ENCODE data around the gene CDH16. TPM values are rescaled to one million over a fixed set of nuclear protein-coding genes. Genes with fewer than 3 reads are reported as not detected.

Gene CDH16
- total and polyA plus RNA-seq, 2 donors: 0.05 to 0.78 TPM

GRCh38 chr16:66911112-66911511, 7.6 kb downstream of the CDH16 start:
- DNase-seq (ENCODE audit: low read depth in 6 of 9, low spot score in 9 of 9): no peak
- Histone ChIP-seq H3K27me3 (ENCODE audit: control insufficient read depth in 2 of 2, insufficient read depth in 1 of 2, low read length in 1 of 2) (peaks cover 0 to 26% of the 10 kb centered on the region in 2 donors), H3K36me3 (ENCODE audit: control insufficient read depth in 2 of 2, insufficient read depth in 2 of 2, low read length in 1 of 2) (no peaks in the 10 kb centered on the region), H3K4me1 (ENCODE audit: control insufficient read depth in 2 of 2, insufficient read depth in 2 of 2, low read length in 2 of 2) (no peaks in the 10 kb centered on the region), H3K9me3 (ENCODE audit: control insufficient read depth in 2 of 2, insufficient read depth in 1 of 2, low read length in 1 of 2) (no peaks in the 10 kb centered on the region), H3K27ac (ENCODE audit: low read depth in 1 of 2, low read length in 1 of 2) (no peak overlapping the region), H3K4me3 (ENCODE audit: low read length in 2 of 2) (no peak overlapping the region)
- 95% methylated on average over 5 of the region's 5 CpGs for WGBS

- no peak overlapping the region for H3K4me3 ChIP-seq (ENCODE audit: low read length in 2 of 2)
- H3K9me3 ChIP-seq (ENCODE audit: control insufficient read depth in 2 of 2, insufficient read depth in 1 of 2, low read length in 1 of 2): no peaks in the 10 kb centered on the region
- no peaks in the 10 kb centered on the region for H3K36me3 ChIP-seq (ENCODE audit: control insufficient read depth in 2 of 2, insufficient read depth in 2 of 2, low read length in 1 of 2)
- H3K27me3 ChIP-seq (ENCODE audit: control insufficient read depth in 2 of 2, insufficient read depth in 1 of 2, low read length in 1 of 2): peaks cover 0 to 23% of the 10 kb centered on the region in 2 donors
- DNase-seq (ENCODE audit: low read depth in 6 of 9, low spot score in 9 of 9): no peak
- WGBS: 89% methylated on average over 14 of the region's 14 CpGs
- H3K27ac ChIP-seq (ENCODE audit: low read depth in 1 of 2, low read length in 1 of 2): no peak overlapping the region
- H3K4me1 ChIP-seq (ENCODE audit: control insufficient read depth in 2 of 2, insufficient read depth in 2 of 2, low read length in 2 of 2): peaks cover 0 to 6% of the 10 kb centered on the region in 2 donors
These were observed 8.3 kb downstream of the CDH16 start for GRCh38 chr16:66910175-66910940.

GRCh38 chr16:66908762-66909559, 9.7 kb downstream of the CDH16 start:
- Histone ChIP-seq H3K27ac (ENCODE audit: low read depth in 1 of 2, low read length in 1 of 2) (no peak overlapping the region), H3K36me3 (ENCODE audit: control insufficient read depth in 2 of 2, insufficient read depth in 2 of 2, low read length in 1 of 2) (no peaks in the 10 kb centered on the region), H3K27me3 (ENCODE audit: control insufficient read depth in 2 of 2, insufficient read depth in 1 of 2, low read length in 1 of 2) (peaks cover 0 to 16% of the 10 kb centered on the region in 2 donors), H3K4me1 (ENCODE audit: control insufficient read depth in 2 of 2, insufficient read depth in 2 of 2, low read length in 2 of 2) (peaks cover 0 to 6% of the 10 kb centered on the region in 2 donors), H3K4me3 (ENCODE audit: low read length in 2 of 2) (no peak overlapping the region), H3K9me3 (ENCODE audit: control insufficient read depth in 2 of 2, insufficient read depth in 1 of 2, low read length in 1 of 2) (no peaks in the 10 kb centered on the region)
- DNase-seq (ENCODE audit: low read depth in 6 of 9, low spot score in 9 of 9): no peak
- WGBS: 94% methylated on average over 14 of the region's 14 CpGs

GRCh38 chr16:66908116-66908515, 10.6 kb downstream of the CDH16 start:
- Histone ChIP-seq H3K27me3 (ENCODE audit: control insufficient read depth in 2 of 2, insufficient read depth in 1 of 2, low read length in 1 of 2) (peaks cover 0 to 15% of the 10 kb centered on the region in 2 donors), H3K4me3 (ENCODE audit: low read length in 2 of 2) (no peak overlapping the region), H3K36me3 (ENCODE audit: control insufficient read depth in 2 of 2, insufficient read depth in 2 of 2, low read length in 1 of 2) (no peaks in the 10 kb centered on the region), H3K27ac (ENCODE audit: low read depth in 1 of 2, low read length in 1 of 2) (no peak overlapping the region), H3K9me3 (ENCODE audit: control insufficient read depth in 2 of 2, insufficient read depth in 1 of 2, low read length in 1 of 2) (no peaks in the 10 kb centered on the region), H3K4me1 (ENCODE audit: control insufficient read depth in 2 of 2, insufficient read depth in 2 of 2, low read length in 2 of 2) (peaks cover 0 to 6% of the 10 kb centered on the region in 2 donors)
- 95% methylated on average over 3 of the region's 3 CpGs for WGBS
- no peak for DNase-seq (ENCODE audit: low read depth in 6 of 9, low spot score in 9 of 9)

- WGBS: 86% methylated on average over 7 of the region's 7 CpGs
- no peaks in the 10 kb centered on the region for H3K9me3 ChIP-seq (ENCODE audit: control insufficient read depth in 2 of 2, insufficient read depth in 1 of 2, low read length in 1 of 2)
These were observed 11.5 kb downstream of the CDH16 start for GRCh38 chr16:66906916-66907836.

GRCh38 chr16:66905633-66906539, 12.8 kb downstream of the CDH16 start:
- no peak overlapping the region for H3K27ac ChIP-seq (ENCODE audit: low read depth in 1 of 2, low read length in 1 of 2)
- H3K4me1 ChIP-seq (ENCODE audit: control insufficient read depth in 2 of 2, insufficient read depth in 2 of 2, low read length in 2 of 2): peaks cover 0 to 6% of the 10 kb centered on the region in 2 donors
- H3K4me3 ChIP-seq (ENCODE audit: low read length in 2 of 2): no peak overlapping the region
- H3K9me3 ChIP-seq (ENCODE audit: control insufficient read depth in 2 of 2, insufficient read depth in 1 of 2, low read length in 1 of 2): no peaks in the 10 kb centered on the region
- H3K27me3 ChIP-seq (ENCODE audit: control insufficient read depth in 2 of 2, insufficient read depth in 1 of 2, low read length in 1 of 2): peaks cover 0 to 15% of the 10 kb centered on the region in 2 donors
- 84% methylated on average over 11 of the region's 11 CpGs for WGBS
- H3K36me3 ChIP-seq (ENCODE audit: control insufficient read depth in 2 of 2, insufficient read depth in 2 of 2, low read length in 1 of 2): no peaks in the 10 kb centered on the region
- DNase-seq (ENCODE audit: low read depth in 6 of 9, low spot score in 9 of 9): peak in 8 of 9 donors; percentile 14 to 74 (median 42)

More at GRCh38 chr16:66906916-66907836, 11.5 kb downstream of the CDH16 start:
- H3K36me3 ChIP-seq (ENCODE audit: control insufficient read depth in 2 of 2, insufficient read depth in 2 of 2, low read length in 1 of 2): no peaks in the 10 kb centered on the region
- H3K27ac ChIP-seq (ENCODE audit: low read depth in 1 of 2, low read length in 1 of 2): no peak overlapping the region
- H3K4me1 ChIP-seq (ENCODE audit: control insufficient read depth in 2 of 2, insufficient read depth in 2 of 2, low read length in 2 of 2): peaks cover 0 to 6% of the 10 kb centered on the region in 2 donors
- H3K4me3 ChIP-seq (ENCODE audit: low read length in 2 of 2): no peak overlapping the region
- peaks cover 0 to 12% of the 10 kb centered on the region in 2 donors for H3K27me3 ChIP-seq (ENCODE audit: control insufficient read depth in 2 of 2, insufficient read depth in 1 of 2, low read length in 1 of 2)
- DNase-seq (ENCODE audit: low read depth in 6 of 9, low spot score in 9 of 9): no peak

- Histone ChIP-seq H3K4me3 (ENCODE audit: low read length in 2 of 2) (no peak overlapping the region), H3K4me1 (ENCODE audit: control insufficient read depth in 2 of 2, insufficient read depth in 2 of 2, low read length in 2 of 2) (peaks cover 0 to 6% of the 10 kb centered on the region in 2 donors), H3K27ac (ENCODE audit: low read depth in 1 of 2, low read length in 1 of 2) (no peak overlapping the region), H3K36me3 (ENCODE audit: control insufficient read depth in 2 of 2, insufficient read depth in 2 of 2, low read length in 1 of 2) (no peaks in the 10 kb centered on the region), H3K9me3 (ENCODE audit: control insufficient read depth in 2 of 2, insufficient read depth in 1 of 2, low read length in 1 of 2) (no peaks in the 10 kb centered on the region), H3K27me3 (ENCODE audit: control insufficient read depth in 2 of 2, insufficient read depth in 1 of 2, low read length in 1 of 2) (peaks cover 0 to 16% of the 10 kb centered on the region in 2 donors)
- 93% methylated on average over 16 of the region's 16 CpGs for WGBS
- no peak for DNase-seq (ENCODE audit: low read depth in 6 of 9, low spot score in 9 of 9)
These were observed 13.6 kb downstream of the CDH16 start for GRCh38 chr16:66904846-66905632.

Measured in thymus (tissue), 11 donors.